ENCODE measurements around the gene CD19. TPM values are rescaled to one million over a fixed set of nuclear protein-coding genes. Genes with fewer than 3 reads are reported as not detected.

Gene CD19
- polyA plus RNA-seq, 1 donor from 2014 or later: not detected

DNA sequence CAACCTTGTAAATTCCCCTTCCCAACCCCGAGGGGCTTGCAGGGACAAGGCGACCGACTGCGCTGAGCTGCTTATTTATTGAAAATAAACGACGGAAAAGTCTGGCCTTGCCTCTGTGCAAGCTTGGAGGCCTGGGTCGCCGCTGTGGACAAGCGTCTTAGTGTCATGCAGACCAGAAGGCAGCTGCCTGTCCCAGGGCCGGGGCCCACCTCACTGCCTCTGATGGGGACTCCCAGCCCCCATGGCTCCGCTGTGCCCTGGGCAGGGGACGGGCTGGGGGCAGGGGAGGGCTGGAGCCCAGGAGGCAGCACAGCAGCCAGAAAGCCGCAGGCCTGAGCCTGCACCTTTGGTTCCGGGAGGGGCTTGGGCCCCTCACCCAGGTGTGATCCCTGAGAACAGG, 27.4 kb upstream of the CD19 start:
- Histone ChIP-seq H3K9ac (ENCODE audit: low read length) (no peak overlapping the region), H3K4me3 (ENCODE audit: low read length) (no peak overlapping the region), H3K9me3 (ENCODE audit: low read length) (no peaks in the 10 kb centered on the region), H3K4me2 (ENCODE audit: low read length) (no peak overlapping the region), H3K36me3 (ENCODE audit: insufficient read depth, low read length) (no peaks in the 10 kb centered on the region), H3F3A (ENCODE audit: insufficient read depth, low read length, poor library complexity, severe bottlenecking) (no peaks in the 10 kb centered on the region), H3K27ac (ENCODE audit: low read length) (no peak overlapping the region), H2AFZ (ENCODE audit: low read depth, low read length) (no peak overlapping the region), H3K27me3 (ENCODE audit: insufficient read depth, low read depth, low read length) (no peaks in the 10 kb centered on the region), H4K20me1 (ENCODE audit: insufficient read depth) (no peaks in the 10 kb centered on the region), H3K9me2 (ENCODE audit: insufficient read depth, low read length) (no peaks in the 10 kb centered on the region), H3K79me2 (replicated peaks; ENCODE audit: insufficient read depth, low read length) (no peaks in the 10 kb centered on the region)
- TF ChIP-seq EZH2 (IDR thresholded peaks at IDR 0.05; ENCODE audit: borderline replicate concordance, insufficient read depth, low read length, poor library complexity, severe bottlenecking) (no peak), SMC3 (conservative IDR thresholded peaks at IDR 0.05; ENCODE audit: poor library complexity) (no peak), RAD21 (conservative IDR thresholded peaks at IDR 0.05) (no peak), POLR2AphosphoS5 (IDR thresholded peaks at IDR 0.05) (no peak), TAF1 (IDR thresholded peaks at IDR 0.05; ENCODE audit: low read depth) (no peak), MXI1 (conservative IDR thresholded peaks at IDR 0.05; ENCODE audit: poor library complexity, severe bottlenecking) (no peak), EP300 (conservative IDR thresholded peaks at IDR 0.05; ENCODE audit: poor library complexity, severe bottlenecking) (no peak)
- TF ChIP-seq, protein P1, sequence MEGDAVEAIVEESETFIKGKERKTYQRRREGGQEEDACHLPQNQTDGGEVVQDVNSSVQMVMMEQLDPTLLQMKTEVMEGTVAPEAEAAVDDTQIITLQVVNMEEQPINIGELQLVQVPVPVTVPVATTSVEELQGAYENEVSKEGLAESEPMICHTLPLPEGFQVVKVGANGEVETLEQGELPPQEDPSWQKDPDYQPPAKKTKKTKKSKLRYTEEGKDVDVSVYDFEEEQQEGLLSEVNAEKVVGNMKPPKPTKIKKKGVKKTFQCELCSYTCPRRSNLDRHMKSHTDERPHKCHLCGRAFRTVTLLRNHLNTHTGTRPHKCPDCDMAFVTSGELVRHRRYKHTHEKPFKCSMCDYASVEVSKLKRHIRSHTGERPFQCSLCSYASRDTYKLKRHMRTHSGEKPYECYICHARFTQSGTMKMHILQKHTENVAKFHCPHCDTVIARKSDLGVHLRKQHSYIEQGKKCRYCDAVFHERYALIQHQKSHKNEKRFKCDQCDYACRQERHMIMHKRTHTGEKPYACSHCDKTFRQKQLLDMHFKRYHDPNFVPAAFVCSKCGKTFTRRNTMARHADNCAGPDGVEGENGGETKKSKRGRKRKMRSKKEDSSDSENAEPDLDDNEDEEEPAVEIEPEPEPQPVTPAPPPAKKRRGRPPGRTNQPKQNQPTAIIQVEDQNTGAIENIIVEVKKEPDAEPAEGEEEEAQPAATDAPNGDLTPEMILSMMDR (IDR thresholded peaks at IDR 0.05; ENCODE audit: poor library complexity, severe bottlenecking): no peak
- TF ChIP-seq, protein P2, sequence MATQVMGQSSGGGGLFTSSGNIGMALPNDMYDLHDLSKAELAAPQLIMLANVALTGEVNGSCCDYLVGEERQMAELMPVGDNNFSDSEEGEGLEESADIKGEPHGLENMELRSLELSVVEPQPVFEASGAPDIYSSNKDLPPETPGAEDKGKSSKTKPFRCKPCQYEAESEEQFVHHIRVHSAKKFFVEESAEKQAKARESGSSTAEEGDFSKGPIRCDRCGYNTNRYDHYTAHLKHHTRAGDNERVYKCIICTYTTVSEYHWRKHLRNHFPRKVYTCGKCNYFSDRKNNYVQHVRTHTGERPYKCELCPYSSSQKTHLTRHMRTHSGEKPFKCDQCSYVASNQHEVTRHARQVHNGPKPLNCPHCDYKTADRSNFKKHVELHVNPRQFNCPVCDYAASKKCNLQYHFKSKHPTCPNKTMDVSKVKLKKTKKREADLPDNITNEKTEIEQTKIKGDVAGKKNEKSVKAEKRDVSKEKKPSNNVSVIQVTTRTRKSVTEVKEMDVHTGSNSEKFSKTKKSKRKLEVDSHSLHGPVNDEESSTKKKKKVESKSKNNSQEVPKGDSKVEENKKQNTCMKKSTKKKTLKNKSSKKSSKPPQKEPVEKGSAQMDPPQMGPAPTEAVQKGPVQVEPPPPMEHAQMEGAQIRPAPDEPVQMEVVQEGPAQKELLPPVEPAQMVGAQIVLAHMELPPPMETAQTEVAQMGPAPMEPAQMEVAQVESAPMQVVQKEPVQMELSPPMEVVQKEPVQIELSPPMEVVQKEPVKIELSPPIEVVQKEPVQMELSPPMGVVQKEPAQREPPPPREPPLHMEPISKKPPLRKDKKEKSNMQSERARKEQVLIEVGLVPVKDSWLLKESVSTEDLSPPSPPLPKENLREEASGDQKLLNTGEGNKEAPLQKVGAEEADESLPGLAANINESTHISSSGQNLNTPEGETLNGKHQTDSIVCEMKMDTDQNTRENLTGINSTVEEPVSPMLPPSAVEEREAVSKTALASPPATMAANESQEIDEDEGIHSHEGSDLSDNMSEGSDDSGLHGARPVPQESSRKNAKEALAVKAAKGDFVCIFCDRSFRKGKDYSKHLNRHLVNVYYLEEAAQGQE (IDR thresholded peaks at IDR 0.05; ENCODE audit: borderline replicate concordance): no peak

DNA sequence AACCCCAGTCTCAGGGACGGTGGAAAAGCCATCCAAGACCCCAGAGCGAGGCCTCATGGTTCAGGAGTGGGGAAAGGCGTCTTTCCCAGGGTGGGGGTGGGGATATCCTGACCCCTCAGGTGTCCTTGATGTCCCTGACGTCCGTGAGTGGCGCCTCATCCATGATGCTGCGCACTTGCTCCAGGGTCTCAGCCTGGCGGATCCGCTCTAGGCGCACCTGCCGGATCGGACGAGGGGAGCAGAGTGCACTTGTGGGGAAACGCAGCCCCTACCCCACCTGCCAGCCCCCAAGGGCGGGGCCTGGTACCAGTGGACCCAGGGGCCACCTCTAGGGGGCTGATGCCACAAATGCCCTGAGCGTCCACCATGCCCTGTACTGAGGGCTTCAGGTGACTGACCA, 26.9 kb upstream of the CD19 start:
- Histone ChIP-seq H3K9me3 (ENCODE audit: low read length) (no peaks in the 10 kb centered on the region), H3K4me2 (ENCODE audit: low read length) (no peak overlapping the region), H3F3A (ENCODE audit: insufficient read depth, low read length, poor library complexity, severe bottlenecking) (no peaks in the 10 kb centered on the region), H4K20me1 (ENCODE audit: insufficient read depth) (no peaks in the 10 kb centered on the region), H3K4me3 (ENCODE audit: low read length) (no peak overlapping the region), H3K79me2 (replicated peaks; ENCODE audit: insufficient read depth, low read length) (no peaks in the 10 kb centered on the region), H3K9me2 (ENCODE audit: insufficient read depth, low read length) (no peaks in the 10 kb centered on the region), H3K9ac (ENCODE audit: low read length) (no peak overlapping the region), H3K36me3 (ENCODE audit: insufficient read depth, low read length) (no peaks in the 10 kb centered on the region), H3K27me3 (ENCODE audit: insufficient read depth, low read depth, low read length) (no peaks in the 10 kb centered on the region), H2AFZ (ENCODE audit: low read depth, low read length) (no peak overlapping the region), H3K27ac (ENCODE audit: low read length) (no peak overlapping the region)
- TF ChIP-seq TAF1 (IDR thresholded peaks at IDR 0.05; ENCODE audit: low read depth) (no peak), RAD21 (conservative IDR thresholded peaks at IDR 0.05) (no peak), MXI1 (conservative IDR thresholded peaks at IDR 0.05; ENCODE audit: poor library complexity, severe bottlenecking) (no peak), SMC3 (conservative IDR thresholded peaks at IDR 0.05; ENCODE audit: poor library complexity) (no peak), EZH2 (IDR thresholded peaks at IDR 0.05; ENCODE audit: borderline replicate concordance, insufficient read depth, low read length, poor library complexity, severe bottlenecking) (no peak), EP300 (conservative IDR thresholded peaks at IDR 0.05; ENCODE audit: poor library complexity, severe bottlenecking) (no peak)
- TF ChIP-seq, protein P1 (IDR thresholded peaks at IDR 0.05; ENCODE audit: poor library complexity, severe bottlenecking): no peak

Data from neural cell (in vitro differentiated cells).